Choroid plexus epithelial cell (primary cell): Measurements from ENCODE around the gene ATXN1.
"Not testable (repeated sequence)": the region's sequence is repeated elsewhere in the genome, so short reads cannot be mapped to it uniquely, and the experiment has no call there.

Source experiments
- DNase-seq: peaks from one replicate; pipeline ENCODE4 v3.0.0-alpha.2; 2010; ENCODE audit warnings: low read depth
- H3K4me3 ChIP-seq: 2 replicates; pipeline ENCODE4 v1.5.1; 2011; ENCODE audit warnings: low read depth, mild to moderate bottlenecking, control low read depth, low read length, moderate library complexity
- CTCF ChIP-seq: conservative IDR thresholded peaks from 2 replicates; pipeline ENCODE4 v1.5.1; 2011; ENCODE audit warnings: low read depth, mild to moderate bottlenecking, control low read depth, inconsistent platforms, low read length, moderate library complexity

The ATXN1 gene

GRCh38 chr6:16406966-16407365 is 354.3 kb downstream of the ATXN1 start:
- no peak overlapping the region for H3K4me3 ChIP-seq
- DNase-seq: no peak
- TF ChIP-seq CTCF: no peak

- H3K4me3 ChIP-seq, DNase-seq: not testable (repeated sequence)
Observed at GRCh38 chr6:16406538-16406937, 354.7 kb downstream of the ATXN1 start.

- no peak overlapping the region for H3K4me3 ChIP-seq
- no peak for TF ChIP-seq CTCF
- DNase-seq: no peak
Observed at GRCh38 chr6:16405375-16405774, 355.9 kb downstream of the ATXN1 start.

- DNase-seq: no peak
Observed at GRCh38 chr6:16404456-16404855, 356.8 kb downstream of the ATXN1 start.

GRCh38 chr6:16403831-16404230 is 357.4 kb downstream of the ATXN1 start:
- TF ChIP-seq CTCF: no peak
- DNase-seq: peak; percentile 31
- no peak overlapping the region for H3K4me3 ChIP-seq

More at GRCh38 chr6:16404456-16404855, 356.8 kb downstream of the ATXN1 start:
- TF ChIP-seq CTCF: no peak
- no peak overlapping the region for H3K4me3 ChIP-seq

- no peak overlapping the region for H3K4me3 ChIP-seq
- no peak for TF ChIP-seq CTCF
- peak; percentile 80 for DNase-seq
Observed at GRCh38 chr6:16402581-16402900, 358.7 kb downstream of the ATXN1 start.

- DNase-seq: no peak
- TF ChIP-seq CTCF: no peak
- H3K4me3 ChIP-seq: no peak overlapping the region
Observed at GRCh38 chr6:16400248-16400760, 361.0 kb downstream of the ATXN1 start.

- TF ChIP-seq CTCF: no peak
Observed at GRCh38 chr6:16399695-16400094, 361.6 kb downstream of the ATXN1 start.

More at GRCh38 chr6:16399695-16400094, 361.6 kb downstream of the ATXN1 start:
- DNase-seq: no peak
- H3K4me3 ChIP-seq: no peak overlapping the region
